ENCODE measurements around the gene C3orf70.

Gene C3orf70

GRCh38 chr3:185129083-185129482 is 23.8 kb downstream of the C3orf70 start:
- no peak for TF ChIP-seq GATA3 (IDR thresholded peaks at IDR 0.05; ENCODE audit: low read depth, low read length)
- no peak for TF ChIP-seq GATA2 (IDR thresholded peaks at IDR 0.05; ENCODE audit: low read depth, low read length)

GRCh38 chr3:185126201-185126600 is 26.7 kb downstream of the C3orf70 start:
- TF ChIP-seq GATA2 (IDR thresholded peaks at IDR 0.05; ENCODE audit: low read depth, low read length) (no peak), GATA3 (IDR thresholded peaks at IDR 0.05; ENCODE audit: low read depth, low read length) (no peak)

- no peak for TF ChIP-seq GATA2 (IDR thresholded peaks at IDR 0.05; ENCODE audit: low read depth, low read length)
- TF ChIP-seq GATA3 (IDR thresholded peaks at IDR 0.05; ENCODE audit: low read depth, low read length): no peak
Observed at GRCh38 chr3:185120126-185120525, 32.7 kb downstream of the C3orf70 start.

- no peak for TF ChIP-seq GATA2 (IDR thresholded peaks at IDR 0.05; ENCODE audit: low read depth, low read length)
- no peak for TF ChIP-seq GATA3 (IDR thresholded peaks at IDR 0.05; ENCODE audit: low read depth, low read length)
Observed at GRCh38 chr3:185115371-185115770, 37.5 kb downstream of the C3orf70 start.

- TF ChIP-seq GATA2 (IDR thresholded peaks at IDR 0.05; ENCODE audit: low read depth, low read length) (no peak), GATA3 (IDR thresholded peaks at IDR 0.05; ENCODE audit: low read depth, low read length) (no peak)
Observed at GRCh38 chr3:185114756-185115155, 38.1 kb downstream of the C3orf70 start.

- TF ChIP-seq GATA2 (IDR thresholded peaks at IDR 0.05; ENCODE audit: low read depth, low read length) (no peak), GATA3 (IDR thresholded peaks at IDR 0.05; ENCODE audit: low read depth, low read length) (no peak)
Observed at GRCh38 chr3:185112186-185112585, 40.7 kb downstream of the C3orf70 start.

- TF ChIP-seq GATA3 (IDR thresholded peaks at IDR 0.05; ENCODE audit: low read depth, low read length) (peak; percentile 76), GATA2 (IDR thresholded peaks at IDR 0.05; ENCODE audit: low read depth, low read length) (peak; percentile 87)
Observed at GRCh38 chr3:185109012-185109411, 43.8 kb downstream of the C3orf70 start.

GRCh38 chr3:185103359-185104127 is 49.3 kb downstream of the C3orf70 start:
- TF ChIP-seq GATA3 (IDR thresholded peaks at IDR 0.05; ENCODE audit: low read depth, low read length): no peak
- no peak for TF ChIP-seq GATA2 (IDR thresholded peaks at IDR 0.05; ENCODE audit: low read depth, low read length)

GRCh38 chr3:185094697-185095096 is 58.2 kb downstream of the C3orf70 start:
- no peak for TF ChIP-seq GATA2 (IDR thresholded peaks at IDR 0.05; ENCODE audit: low read depth, low read length)

GRCh38 chr3:185093116-185093515 is 59.7 kb downstream of the C3orf70 start:
- TF ChIP-seq GATA2 (IDR thresholded peaks at IDR 0.05; ENCODE audit: low read depth, low read length): no peak
- no peak for TF ChIP-seq GATA3 (IDR thresholded peaks at IDR 0.05; ENCODE audit: low read depth, low read length)

- TF ChIP-seq GATA3 (IDR thresholded peaks at IDR 0.05; ENCODE audit: low read depth, low read length) (no peak), GATA2 (IDR thresholded peaks at IDR 0.05; ENCODE audit: low read depth, low read length) (no peak)
Observed at GRCh38 chr3:185090811-185091210, 62.0 kb downstream of the C3orf70 start.

- no peak for TF ChIP-seq GATA3 (IDR thresholded peaks at IDR 0.05; ENCODE audit: low read depth, low read length)
Observed at GRCh38 chr3:185089751-185090150, 63.1 kb downstream of the C3orf70 start.

GRCh38 chr3:185089343-185089742 is 63.5 kb downstream of the C3orf70 start:
- TF ChIP-seq GATA2 (IDR thresholded peaks at IDR 0.05; ENCODE audit: low read depth, low read length) (no peak), GATA3 (IDR thresholded peaks at IDR 0.05; ENCODE audit: low read depth, low read length) (no peak)

GRCh38 chr3:185087419-185087818 is 65.4 kb downstream of the C3orf70 start:
- no peak for TF ChIP-seq GATA3 (IDR thresholded peaks at IDR 0.05; ENCODE audit: low read depth, low read length)
- no peak for TF ChIP-seq GATA2 (IDR thresholded peaks at IDR 0.05; ENCODE audit: low read depth, low read length)

GRCh38 chr3:185084901-185085300 is 68.0 kb downstream of the C3orf70 start:
- TF ChIP-seq GATA3 (IDR thresholded peaks at IDR 0.05; ENCODE audit: low read depth, low read length) (no peak), GATA2 (IDR thresholded peaks at IDR 0.05; ENCODE audit: low read depth, low read length) (peak; percentile 65; the same call in 1 of the 2 replicates)

- TF ChIP-seq GATA3 (IDR thresholded peaks at IDR 0.05; ENCODE audit: low read depth, low read length) (no peak), GATA2 (IDR thresholded peaks at IDR 0.05; ENCODE audit: low read depth, low read length) (no peak)
Observed at GRCh38 chr3:185084402-185084801, 68.5 kb downstream of the C3orf70 start.

Measured in SH-SY5Y (cell line).